ENCODE results near the gene PAK3.

PAK3 gene

DNA sequence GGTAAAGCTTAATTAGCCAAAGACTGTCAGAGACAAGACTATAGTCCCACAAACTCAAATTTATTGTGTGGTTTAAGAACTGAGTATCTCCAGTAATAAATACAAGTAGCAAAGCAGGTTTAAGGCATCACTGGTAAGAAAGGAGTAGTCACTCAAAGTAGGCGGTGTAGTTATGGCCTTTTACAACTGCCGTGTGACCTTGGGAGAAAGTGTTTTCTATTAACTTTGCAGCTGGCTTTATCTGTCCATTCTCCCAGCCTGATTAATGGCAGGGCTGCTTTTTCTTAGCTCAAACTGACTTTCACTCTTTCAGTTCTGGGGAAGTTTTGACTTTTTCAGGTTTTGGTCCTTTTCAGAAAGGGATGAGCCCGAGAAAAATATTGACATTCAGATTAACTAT, 7.4 kb upstream of the PAK3 start:
- ChIA-PET POLR2A (no interaction called here), CTCF (no interaction called here)
- no peak overlapping the region for H3K4me3 ChIP-seq (ENCODE audit: low read depth, low read length)
- DNase-seq (ENCODE audit: low read depth, low spot score), result no peak
- TF ChIP-seq, protein P1, sequence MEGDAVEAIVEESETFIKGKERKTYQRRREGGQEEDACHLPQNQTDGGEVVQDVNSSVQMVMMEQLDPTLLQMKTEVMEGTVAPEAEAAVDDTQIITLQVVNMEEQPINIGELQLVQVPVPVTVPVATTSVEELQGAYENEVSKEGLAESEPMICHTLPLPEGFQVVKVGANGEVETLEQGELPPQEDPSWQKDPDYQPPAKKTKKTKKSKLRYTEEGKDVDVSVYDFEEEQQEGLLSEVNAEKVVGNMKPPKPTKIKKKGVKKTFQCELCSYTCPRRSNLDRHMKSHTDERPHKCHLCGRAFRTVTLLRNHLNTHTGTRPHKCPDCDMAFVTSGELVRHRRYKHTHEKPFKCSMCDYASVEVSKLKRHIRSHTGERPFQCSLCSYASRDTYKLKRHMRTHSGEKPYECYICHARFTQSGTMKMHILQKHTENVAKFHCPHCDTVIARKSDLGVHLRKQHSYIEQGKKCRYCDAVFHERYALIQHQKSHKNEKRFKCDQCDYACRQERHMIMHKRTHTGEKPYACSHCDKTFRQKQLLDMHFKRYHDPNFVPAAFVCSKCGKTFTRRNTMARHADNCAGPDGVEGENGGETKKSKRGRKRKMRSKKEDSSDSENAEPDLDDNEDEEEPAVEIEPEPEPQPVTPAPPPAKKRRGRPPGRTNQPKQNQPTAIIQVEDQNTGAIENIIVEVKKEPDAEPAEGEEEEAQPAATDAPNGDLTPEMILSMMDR (IDR thresholded peaks at IDR 0.05; ENCODE audit: insufficient read depth, low read length, missing control alignments), result no peak

DNA sequence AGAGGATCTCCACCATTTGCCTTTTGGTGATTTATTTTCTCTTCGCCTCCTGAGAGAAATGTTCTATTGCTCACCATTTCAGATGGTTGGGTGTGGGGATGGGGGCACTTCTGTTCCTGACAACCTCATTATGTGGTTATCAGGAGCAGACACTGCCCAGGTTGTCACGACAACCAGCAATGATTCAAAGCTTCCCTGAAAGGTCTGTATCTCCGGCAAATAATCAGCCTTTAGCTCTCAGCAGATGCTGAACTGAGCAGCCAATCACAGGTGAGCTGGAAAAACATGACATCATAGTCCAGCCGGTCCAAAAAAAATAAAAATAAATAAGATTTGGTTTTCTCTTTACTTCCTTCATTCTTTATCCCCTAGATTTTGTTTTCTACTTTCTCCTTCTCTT, 5.5 kb upstream of the PAK3 start:
- POLR2A ChIA-PET, result no interaction called here
- no peak overlapping the region for H3K4me3 ChIP-seq (ENCODE audit: low read depth, low read length)
- TF ChIP-seq, protein P1 (IDR thresholded peaks at IDR 0.05; ENCODE audit: insufficient read depth, low read length, missing control alignments), result no peak
- no peak for DNase-seq (ENCODE audit: low read depth, low spot score)
- CTCF ChIA-PET, result no interaction called here

- no peak for DNase-seq (ENCODE audit: low read depth, low spot score)
- H3K4me3 ChIP-seq (ENCODE audit: low read depth, low read length), result no peak overlapping the region
- TF ChIP-seq, protein P1 (IDR thresholded peaks at IDR 0.05; ENCODE audit: insufficient read depth, low read length, missing control alignments), result peak; percentile 61
- ChIA-PET CTCF (interaction anchor here (1.0 to 1.2 kb wide), 2 partner anchors 17 to 18 kb away, joined by 3 to 7 read pairs; no protein-coding TSS in a partner anchor), POLR2A (no interaction called here)
Measured at GRCh38 chrX:111098874-111099273, 2.9 kb downstream of the PAK3 start.

DNA sequence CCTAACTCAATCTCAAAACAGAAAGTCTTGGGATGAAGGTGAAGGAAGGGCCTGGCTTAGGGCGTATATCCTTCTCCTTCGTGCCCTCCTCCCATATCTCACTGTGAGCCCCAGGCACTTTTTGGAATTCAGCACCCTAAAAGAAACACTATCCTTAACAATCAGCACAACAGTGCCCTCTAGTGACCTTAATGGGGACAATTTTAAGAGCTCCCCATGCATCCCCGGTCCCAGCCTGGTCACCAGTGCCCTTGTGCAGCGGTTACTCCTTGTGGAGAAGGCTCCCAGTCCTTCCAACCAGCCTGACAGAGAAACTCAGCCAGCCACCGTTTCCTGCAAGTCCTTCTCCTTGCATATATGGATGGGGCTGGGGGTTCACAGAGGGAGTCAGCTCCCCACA, 4.2 kb downstream of the PAK3 start:
- ChIA-PET CTCF (interaction anchor here (0.8 to 1.3 kb wide), 5 partner anchors 9 to 247 kb away, joined by 3 to 6 read pairs (median 5); no protein-coding TSS in a partner anchor), POLR2A (interaction anchor here (0.5 kb wide), 1 partner anchor 144 kb away, joined by 3 read pairs; no protein-coding TSS in a partner anchor)
- TF ChIP-seq, protein P1 (IDR thresholded peaks at IDR 0.05; ENCODE audit: insufficient read depth, low read length, missing control alignments), result peak; percentile 27
- H3K4me3 ChIP-seq (ENCODE audit: low read depth, low read length), result no peak overlapping the region
- no peak for DNase-seq (ENCODE audit: low read depth, low spot score)

GRCh38 chrX:111101580-111101979, 5.6 kb downstream of the PAK3 start:
- TF ChIP-seq, protein P1 (IDR thresholded peaks at IDR 0.05; ENCODE audit: insufficient read depth, low read length, missing control alignments), result no peak
- no peak overlapping the region for H3K4me3 ChIP-seq (ENCODE audit: low read depth, low read length)
- ChIA-PET POLR2A (no interaction called here), CTCF (interaction anchor here (1.2 kb wide), 1 partner anchor 114 kb away, joined by 3 read pairs; no protein-coding TSS in a partner anchor)
- DNase-seq (ENCODE audit: low read depth, low spot score), result no peak

DNA sequence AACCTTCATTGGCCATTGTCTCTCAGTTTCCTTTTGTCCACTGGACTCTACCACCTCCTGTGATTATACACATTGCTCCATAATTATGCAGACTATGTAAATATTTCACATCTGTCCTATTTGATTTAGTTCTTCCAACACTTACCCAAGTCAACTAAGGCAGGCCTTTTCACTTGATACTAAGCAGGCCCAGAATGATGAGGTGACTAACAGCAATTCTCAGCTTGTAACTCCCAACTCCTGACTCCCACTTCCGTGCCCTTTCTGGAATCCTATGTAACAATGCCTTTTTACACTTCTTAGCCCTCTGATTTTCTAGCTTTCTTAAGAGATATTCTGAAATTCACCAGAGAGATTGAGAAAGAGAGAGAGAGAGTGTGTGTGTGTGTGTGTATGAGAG, 6.6 kb downstream of the PAK3 start:
- ChIA-PET POLR2A (no interaction called here), CTCF (interaction anchor here (1.0 kb wide), 1 partner anchor 108 kb away, joined by 3 read pairs; no protein-coding TSS in a partner anchor)
- no peak for DNase-seq (ENCODE audit: low read depth, low spot score)
- TF ChIP-seq, protein P1 (IDR thresholded peaks at IDR 0.05; ENCODE audit: insufficient read depth, low read length, missing control alignments), result no peak
- H3K4me3 ChIP-seq (ENCODE audit: low read depth, low read length), result no peak overlapping the region
